Thyroid gland (tissue), 4 donors: ENCODE results near the gene MTUS2.

Experiments
- CTCF ChIP-seq, 6 experiments: fragments of 200-600 bp in 3 of 6; fragments of 450-650 bp in 3 of 6; sonication (generic) in 3 of 6; IDR thresholded peaks; one replicate each; pipeline ENCODE4 v1.5.1; 2016 to 2019; ENCODE audit warnings: antibody characterized with exemption in 6 of 6, mild to moderate bottlenecking in 2 of 6, inconsistent platforms in 1 of 6, moderate library complexity in 1 of 6
- POLR2A ChIP-seq, 2 donors: fragments of 450-650 bp; IDR thresholded peaks; one replicate each; pipeline ENCODE4 v1.6.1; 2017; ENCODE audit warnings: antibody characterized with exemption in 2 of 2, mild to moderate bottlenecking in 2 of 2, moderate library complexity in 1 of 2

- TF ChIP-seq CTCF (IDR thresholded peaks at IDR 0.05) = no peak
- no peak for TF ChIP-seq POLR2A (IDR thresholded peaks at IDR 0.05)
Observed at GRCh38 chr13:29324601-29325000, 504.5 kb downstream of the MTUS2 start.
